ENCODE results near the gene SORCS3. TPM values are rescaled to one million over a fixed set of nuclear protein-coding genes. Genes with fewer than 3 reads are reported as not detected.
A peak's percentile ranks its signal among the peaks of the same experiment; 100 is the strongest.

The SORCS3 gene
- total and polyA plus RNA-seq, 9 of the 15 experiments (the other 6 are each of a cell fraction or from before 2014, with no cell fraction given): not detected

DNA sequence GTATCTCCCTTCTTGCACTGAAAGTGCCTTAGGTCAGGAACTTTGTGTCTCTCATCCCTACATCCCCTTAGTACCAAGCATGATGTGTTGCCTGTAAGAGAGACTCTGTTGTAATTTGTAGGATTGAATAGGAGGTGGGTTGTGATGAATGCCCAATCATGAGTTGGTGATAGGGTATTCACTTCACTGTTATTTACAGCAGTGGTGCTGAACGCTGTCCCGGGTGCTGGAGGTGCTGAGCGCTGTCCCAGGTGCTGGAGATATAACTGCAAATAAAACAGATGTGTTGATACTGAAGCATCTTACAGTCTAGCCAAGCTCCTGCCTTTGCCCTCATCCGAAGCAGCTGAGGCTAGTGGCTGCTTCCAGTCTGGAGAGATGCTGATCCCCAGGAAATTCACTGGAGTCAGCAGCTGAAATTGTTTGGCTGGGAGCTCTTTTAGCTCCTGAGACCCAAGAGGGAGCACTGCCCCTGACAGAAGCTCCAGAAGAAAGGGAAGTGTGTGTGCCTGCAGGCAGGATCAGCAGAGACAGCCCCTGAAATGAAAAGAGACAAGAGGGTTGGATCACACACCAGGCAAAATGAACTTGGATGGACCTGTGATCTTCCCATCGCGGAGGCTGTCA, 183.4 kb downstream of the SORCS3 start (continued):
- TF ChIP-seq, protein P1, sequence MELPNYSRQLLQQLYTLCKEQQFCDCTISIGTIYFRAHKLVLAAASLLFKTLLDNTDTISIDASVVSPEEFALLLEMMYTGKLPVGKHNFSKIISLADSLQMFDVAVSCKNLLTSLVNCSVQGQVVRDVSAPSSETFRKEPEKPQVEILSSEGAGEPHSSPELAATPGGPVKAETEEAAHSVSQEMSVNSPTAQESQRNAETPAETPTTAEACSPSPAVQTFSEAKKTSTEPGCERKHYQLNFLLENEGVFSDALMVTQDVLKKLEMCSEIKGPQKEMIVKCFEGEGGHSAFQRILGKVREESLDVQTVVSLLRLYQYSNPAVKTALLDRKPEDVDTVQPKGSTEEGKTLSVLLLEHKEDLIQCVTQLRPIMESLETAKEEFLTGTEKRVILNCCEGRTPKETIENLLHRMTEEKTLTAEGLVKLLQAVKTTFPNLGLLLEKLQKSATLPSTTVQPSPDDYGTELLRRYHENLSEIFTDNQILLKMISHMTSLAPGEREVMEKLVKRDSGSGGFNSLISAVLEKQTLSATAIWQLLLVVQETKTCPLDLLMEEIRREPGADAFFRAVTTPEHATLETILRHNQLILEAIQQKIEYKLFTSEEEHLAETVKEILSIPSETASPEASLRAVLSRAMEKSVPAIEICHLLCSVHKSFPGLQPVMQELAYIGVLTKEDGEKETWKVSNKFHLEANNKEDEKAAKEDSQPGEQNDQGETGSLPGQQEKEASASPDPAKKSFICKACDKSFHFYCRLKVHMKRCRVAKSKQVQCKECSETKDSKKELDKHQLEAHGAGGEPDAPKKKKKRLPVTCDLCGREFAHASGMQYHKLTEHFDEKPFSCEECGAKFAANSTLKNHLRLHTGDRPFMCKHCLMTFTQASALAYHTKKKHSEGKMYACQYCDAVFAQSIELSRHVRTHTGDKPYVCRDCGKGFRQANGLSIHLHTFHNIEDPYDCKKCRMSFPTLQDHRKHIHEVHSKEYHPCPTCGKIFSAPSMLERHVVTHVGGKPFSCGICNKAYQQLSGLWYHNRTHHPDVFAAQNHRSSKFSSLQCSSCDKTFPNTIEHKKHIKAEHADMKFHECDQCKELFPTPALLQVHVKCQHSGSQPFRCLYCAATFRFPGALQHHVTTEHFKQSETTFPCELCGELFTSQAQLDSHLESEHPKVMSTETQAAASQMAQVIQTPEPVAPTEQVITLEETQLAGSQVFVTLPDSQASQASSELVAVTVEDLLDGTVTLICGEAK (IDR thresholded peaks at IDR 0.05): peak; percentile 65
- TF ChIP-seq, protein P1 (CRISPR knock-in tag; IDR thresholded peaks at IDR 0.05): no peak
- TF ChIP-seq DMBX1 (CRISPR knock-in tag; IDR thresholded peaks at IDR 0.05; ENCODE audit: borderline replicate concordance): no peak
- TF ChIP-seq, protein P2, sequence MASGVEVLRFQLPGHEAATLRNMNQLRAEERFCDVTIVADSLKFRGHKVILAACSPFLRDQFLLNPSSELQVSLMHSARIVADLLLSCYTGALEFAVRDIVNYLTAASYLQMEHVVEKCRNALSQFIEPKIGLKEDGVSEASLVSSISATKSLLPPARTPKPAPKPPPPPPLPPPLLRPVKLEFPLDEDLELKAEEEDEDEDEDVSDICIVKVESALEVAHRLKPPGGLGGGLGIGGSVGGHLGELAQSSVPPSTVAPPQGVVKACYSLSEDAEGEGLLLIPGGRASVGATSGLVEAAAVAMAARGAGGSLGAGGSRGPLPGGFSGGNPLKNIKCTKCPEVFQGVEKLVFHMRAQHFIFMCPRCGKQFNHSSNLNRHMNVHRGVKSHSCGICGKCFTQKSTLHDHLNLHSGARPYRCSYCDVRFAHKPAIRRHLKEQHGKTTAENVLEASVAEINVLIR (CRISPR knock-in tag; IDR thresholded peaks at IDR 0.05): no peak
- no peak for TF ChIP-seq ZNF140 (CRISPR knock-in tag; IDR thresholded peaks at IDR 0.05)
- TF ChIP-seq RBM15 (IDR thresholded peaks at IDR 0.05; ENCODE audit: insufficient read depth, low read length): no peak
- no peak for TF ChIP-seq SRSF9 (IDR thresholded peaks at IDR 0.05; ENCODE audit: borderline replicate concordance, low read depth, low read length)
- no peak for TF ChIP-seq NFE2 (IDR thresholded peaks at IDR 0.05; ENCODE audit: low read depth)
- TF ChIP-seq ADNP (tag; IDR thresholded peaks at IDR 0.05): no peak
- TF ChIP-seq SMARCB1 (IDR thresholded peaks at IDR 0.05; ENCODE audit: insufficient read length, low read depth): no peak
- no peak for TF ChIP-seq ESRRB (CRISPR knock-in tag; IDR thresholded peaks at IDR 0.05; ENCODE audit: borderline replicate concordance)
- TF ChIP-seq ZNF75A (CRISPR knock-in tag; IDR thresholded peaks at IDR 0.05): no peak
- TF ChIP-seq, protein P3, sequence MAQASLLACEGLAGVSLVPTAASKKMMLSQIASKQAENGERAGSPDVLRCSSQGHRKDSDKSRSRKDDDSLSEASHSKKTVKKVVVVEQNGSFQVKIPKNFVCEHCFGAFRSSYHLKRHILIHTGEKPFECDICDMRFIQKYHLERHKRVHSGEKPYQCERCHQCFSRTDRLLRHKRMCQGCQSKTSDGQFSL (CRISPR knock-in tag; IDR thresholded peaks at IDR 0.05): no peak
- TF ChIP-seq, protein P3 (tag; IDR thresholded peaks at IDR 0.05): no peak
- TF ChIP-seq RBM22 (IDR thresholded peaks at IDR 0.05; ENCODE audit: low read depth, low read length, poor library complexity, severe bottlenecking): no peak
- TF ChIP-seq, protein P4, sequence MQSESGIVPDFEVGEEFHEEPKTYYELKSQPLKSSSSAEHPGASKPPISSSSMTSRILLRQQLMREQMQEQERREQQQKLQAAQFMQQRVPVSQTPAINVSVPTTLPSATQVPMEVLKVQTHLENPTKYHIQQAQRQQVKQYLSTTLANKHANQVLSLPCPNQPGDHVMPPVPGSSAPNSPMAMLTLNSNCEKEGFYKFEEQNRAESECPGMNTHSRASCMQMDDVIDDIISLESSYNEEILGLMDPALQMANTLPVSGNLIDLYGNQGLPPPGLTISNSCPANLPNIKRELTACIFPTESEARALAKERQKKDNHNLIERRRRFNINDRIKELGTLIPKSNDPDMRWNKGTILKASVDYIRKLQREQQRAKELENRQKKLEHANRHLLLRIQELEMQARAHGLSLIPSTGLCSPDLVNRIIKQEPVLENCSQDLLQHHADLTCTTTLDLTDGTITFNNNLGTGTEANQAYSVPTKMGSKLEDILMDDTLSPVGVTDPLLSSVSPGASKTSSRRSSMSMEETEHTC (IDR thresholded peaks at IDR 0.05): no peak

Data from K562 (cell line).